ENCODE results near the gene NEU2.
"Not testable (repeated sequence)": the region's sequence is repeated elsewhere in the genome, so short reads cannot be mapped to it uniquely, and the experiment has no call there.

Gene NEU2

GRCh38 chr2:233010569-233011267 is 21.8 kb upstream of the NEU2 start:
- no peak for DNase-seq (ENCODE audit: low read depth in 2 of 2)

GRCh38 chr2:233011268-233011650 is 21.2 kb upstream of the NEU2 start:
- DNase-seq (ENCODE audit: low read depth in 2 of 2), result no peak

DNA sequence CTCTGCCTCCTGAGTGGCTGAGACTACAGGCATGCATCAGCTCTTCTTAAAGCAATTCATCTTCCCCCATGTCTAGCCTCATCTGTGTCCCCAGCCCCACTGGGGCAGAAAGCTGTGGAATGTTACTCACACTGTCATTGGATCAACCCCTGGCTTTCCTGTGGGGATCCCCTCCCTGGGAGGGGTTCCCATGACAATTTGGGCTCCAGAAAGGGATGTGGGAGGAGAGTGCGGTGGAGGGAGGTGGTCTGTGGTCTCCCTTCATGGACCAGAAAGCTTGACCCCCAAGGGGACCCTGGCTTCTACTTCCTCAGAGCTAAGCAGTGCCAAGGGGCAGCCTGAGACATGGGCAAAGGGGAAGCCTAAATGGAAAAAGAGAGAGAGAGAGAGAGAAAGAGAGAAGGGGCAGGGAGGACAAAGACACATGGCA is 20.8 kb upstream of the NEU2 start:
- DNase-seq (ENCODE audit: low read depth in 2 of 2), result no peak

DNA sequence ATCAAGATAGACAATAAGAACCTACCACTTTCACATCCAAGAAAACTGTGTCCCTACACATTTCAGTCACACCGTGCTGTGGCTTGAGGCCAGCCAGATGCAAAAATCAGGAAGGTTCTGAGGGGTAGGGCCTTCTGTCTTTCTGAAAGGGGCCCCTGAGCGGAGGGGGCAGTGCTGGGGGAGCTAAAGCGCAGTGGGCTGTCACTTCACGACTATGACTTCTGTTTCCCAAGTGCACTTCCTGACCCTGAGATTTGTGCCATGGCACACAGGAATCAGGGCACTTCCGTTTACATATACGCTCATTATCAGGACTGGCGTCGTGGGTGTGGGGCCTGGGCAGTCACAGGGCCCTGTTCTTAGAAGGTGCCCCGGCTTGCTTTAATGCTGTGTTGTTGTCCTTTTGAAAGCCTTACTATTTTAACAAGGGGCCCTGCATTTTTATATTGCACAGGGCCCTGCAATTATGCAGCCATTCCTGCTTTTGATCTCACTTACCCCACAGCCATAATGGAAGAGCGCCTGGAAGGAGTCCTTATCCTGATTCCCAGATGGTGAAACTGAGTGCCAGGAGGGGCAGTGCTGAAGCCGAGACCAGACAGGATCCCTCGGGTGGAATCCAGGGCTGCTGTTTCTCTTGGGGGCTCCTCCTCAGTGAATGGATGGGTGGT is 20.0 kb upstream of the NEU2 start:
- no peak for DNase-seq (ENCODE audit: low read depth in 2 of 2)

DNA sequence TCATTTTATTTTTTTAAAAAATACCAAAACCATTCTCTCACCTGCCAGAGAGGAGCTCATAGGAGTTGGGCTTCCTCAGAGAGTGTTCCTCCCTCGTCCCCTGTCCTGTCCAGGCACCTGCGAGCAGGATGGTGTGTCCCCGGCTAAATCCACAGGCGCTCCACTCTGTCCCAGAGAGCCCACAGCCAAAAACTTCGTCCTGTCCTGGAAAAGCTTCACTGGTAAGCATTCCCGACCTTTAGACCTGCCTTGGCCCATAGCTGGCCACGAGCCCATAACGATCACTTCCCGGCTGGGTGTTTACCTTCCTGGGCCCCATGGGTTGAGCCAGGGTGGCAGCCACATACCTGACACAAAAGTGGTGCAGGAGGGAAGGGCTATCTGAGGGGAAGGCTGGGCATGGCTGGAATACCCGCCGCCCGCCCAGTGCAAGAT is 19.4 kb upstream of the NEU2 start, which contains the start of gene NGEF:
TSS of gene NGEF (minus strand) at position 230 of the 435 bp plus-strand sequence. CDS start 38,366 bp downstream, outside the sequence.
- no peak for DNase-seq (ENCODE audit: low read depth in 2 of 2)

- no peak for DNase-seq (ENCODE audit: low read depth in 2 of 2)
Measured at GRCh38 chr2:233013650-233014049, 18.8 kb upstream of the NEU2 start.

DNA sequence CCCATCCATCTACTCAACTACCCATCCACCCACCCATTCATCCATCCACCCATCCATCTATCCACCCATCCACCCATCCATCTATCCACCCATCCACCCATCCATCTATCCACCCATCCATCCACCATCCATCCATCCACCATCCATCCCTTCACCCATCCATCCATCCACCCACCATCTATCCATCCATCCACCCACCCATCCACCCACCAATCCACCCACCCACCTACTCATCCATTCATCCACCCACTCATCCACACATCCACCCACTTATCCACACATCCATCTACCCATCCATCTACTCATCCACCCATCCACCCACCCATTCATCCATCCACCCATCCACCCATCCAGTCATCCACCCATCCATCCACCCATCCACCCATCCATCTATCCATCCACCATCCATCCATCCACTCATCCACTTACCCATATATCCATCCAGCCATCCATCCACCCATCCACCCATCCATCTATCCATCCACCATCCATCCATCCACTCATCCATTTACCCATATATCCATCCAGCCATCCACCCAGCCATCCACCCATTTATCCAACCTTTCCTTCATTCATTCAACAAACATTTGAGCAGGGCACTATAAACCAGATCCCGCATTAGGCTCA is 17.3 kb upstream of the NEU2 start:
- DNase-seq (ENCODE audit: low read depth in 2 of 2), result no peak

DNA sequence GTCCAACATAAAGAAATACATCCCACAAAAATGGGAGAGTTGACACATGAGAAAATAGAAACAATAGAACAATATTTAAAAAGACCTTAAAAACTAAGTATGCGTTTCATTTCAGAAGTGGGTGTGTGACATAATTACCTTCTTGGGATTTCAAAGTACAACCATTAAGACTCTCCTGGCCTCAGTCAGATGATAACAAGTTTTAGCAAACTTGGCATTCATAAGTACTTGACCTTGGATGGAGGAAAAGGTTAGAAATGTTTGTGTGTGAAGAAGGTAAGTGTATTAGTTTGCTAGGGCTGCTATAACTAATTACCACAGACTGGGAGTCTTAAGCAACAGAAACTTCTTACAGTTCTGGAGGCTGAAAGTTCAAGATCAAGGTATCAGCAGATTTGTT is 14.5 kb upstream of the NEU2 start:
- no peak for DNase-seq (ENCODE audit: low read depth in 2 of 2)

DNA sequence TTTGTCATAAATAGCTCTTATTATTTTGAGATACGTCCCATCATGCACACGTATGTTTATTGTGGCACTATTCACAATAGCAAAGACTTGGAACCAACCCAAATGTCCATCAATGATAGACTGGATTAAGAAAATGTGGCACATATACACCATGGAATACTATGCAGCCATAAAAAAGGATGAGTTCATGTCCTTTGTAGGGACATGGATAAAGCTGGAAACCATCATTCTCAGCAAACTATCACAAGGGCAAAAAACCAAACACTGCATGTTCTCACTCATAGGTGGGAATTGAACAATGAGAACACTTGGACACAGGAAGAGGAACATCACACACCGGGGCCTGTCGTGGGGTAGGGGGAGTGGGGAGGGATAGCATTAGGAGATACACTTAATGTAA is 12.9 kb upstream of the NEU2 start:
- DNase-seq (ENCODE audit: low read depth in 2 of 2), result not testable (repeated sequence)

DNA sequence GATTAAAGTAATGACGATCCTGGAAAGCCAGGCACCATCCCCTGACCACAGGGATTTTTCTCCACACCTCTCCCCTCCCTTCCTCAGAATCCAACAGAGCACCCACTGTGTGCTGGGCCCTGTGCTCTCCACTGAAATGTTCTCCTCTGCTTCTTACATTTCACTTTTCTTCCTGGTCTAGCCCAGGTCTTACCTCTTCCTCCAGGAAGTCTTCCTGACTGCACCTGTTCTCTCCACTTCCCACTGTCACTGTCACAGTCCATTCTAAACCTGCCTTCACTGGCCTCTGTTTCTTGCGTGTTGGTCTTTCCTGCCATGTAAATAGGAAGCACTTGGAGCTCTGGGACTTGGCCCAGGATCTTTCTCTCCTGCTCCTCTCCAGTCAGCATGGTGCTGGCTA is 12.0 kb upstream of the NEU2 start:
- no peak for DNase-seq (ENCODE audit: low read depth in 2 of 2)

DNA sequence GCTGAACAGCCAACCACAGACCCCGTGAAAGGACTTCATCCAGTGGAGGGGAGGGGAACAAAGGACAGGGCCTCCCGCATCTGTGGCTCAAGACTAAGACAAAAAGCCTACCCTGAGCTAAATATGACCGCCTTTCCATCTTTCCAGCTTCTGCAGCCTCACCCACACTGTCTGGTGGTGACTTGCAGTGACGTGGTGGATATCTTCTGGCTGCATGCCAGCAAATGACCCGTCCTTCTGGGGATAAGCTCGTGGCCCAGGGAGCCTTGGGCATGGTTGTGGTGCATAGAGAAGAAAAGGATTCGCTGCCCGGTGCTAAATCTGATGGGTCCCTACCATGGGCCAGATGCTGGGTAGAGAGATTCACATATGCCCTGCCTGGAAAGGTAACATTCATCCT is 10.7 kb upstream of the NEU2 start:
- DNase-seq (ENCODE audit: low read depth in 2 of 2), result no peak

DNA sequence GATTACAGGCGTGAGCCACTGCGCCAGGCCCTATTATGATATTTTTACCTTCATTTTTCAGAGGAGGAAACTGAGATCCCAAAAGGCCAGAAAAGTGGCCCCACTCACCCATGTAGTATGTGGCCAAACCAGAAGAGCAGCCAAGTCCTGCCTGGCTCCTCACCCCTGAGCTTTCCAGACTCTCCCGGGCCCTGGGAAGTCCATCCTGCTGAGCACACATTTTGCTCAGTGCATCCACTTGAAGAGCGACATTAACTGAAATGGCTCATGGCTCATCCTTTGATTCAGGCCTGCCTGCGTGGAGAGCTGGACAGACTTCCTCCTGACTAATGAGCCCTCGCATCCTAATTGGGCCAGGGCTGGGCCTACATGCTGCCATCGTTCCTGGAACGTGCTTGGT is 9.9 kb upstream of the NEU2 start:
- DNase-seq (ENCODE audit: low read depth in 2 of 2), result no peak

DNA sequence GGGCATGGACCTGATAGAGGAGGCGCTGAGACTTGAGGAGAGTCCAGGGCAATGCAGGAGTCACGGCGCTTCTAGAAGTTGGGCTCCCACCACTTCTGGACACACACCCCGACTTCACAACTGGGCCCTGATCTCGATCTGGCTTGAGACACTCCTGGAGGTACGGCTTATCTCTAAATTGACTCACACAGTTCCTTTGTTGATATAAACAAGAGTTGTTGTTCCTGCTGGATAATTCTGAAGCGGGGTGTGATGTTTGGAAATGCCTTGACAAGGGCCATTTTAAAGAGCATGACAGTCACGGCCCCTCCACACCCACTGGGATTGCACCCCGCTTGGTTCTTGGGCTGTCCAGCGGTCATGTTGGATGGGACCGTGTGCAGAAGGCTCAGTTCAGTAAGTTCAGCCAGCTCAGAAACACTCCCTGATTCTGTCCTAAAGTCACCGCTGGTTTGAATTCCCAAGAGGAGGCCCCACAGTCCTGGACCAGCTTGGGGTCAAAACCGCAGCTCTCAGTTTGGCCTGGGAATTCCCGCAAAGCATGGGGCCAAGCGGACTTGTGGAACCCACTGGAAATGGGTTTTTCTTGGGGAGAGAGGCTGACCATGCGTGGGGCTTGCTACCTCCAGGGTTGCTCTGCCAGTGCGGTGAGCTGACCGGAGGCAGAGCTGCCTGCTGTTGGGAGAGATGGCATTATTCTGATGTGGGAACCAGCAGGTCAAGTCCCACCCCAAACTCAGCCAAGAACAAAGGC is 9.3 kb upstream of the NEU2 start:
- DNase-seq (ENCODE audit: low read depth in 2 of 2), result no peak

- no peak for DNase-seq (ENCODE audit: low read depth in 2 of 2)
Measured at GRCh38 chr2:233023761-233024410, 8.6 kb upstream of the NEU2 start.

DNA sequence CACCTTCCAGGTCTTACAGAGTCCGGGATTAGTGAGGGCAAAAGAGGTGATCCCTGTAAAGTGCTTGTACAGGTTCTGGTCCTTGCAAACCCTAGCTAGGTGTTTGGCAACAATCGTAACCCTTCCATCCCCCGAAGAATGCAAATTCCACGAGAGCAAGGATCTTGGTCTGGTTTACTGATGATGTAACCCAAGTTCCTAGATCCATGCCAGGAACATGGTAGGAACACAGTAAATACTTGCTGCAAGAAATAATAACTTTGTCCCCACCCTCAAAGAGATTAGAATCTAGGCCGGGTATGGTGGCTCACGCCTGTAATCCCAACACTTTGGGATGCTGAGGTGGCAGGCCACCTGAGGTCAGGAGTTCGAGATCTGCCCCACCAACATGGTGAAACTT is 6.8 kb upstream of the NEU2 start:
- no peak for DNase-seq (ENCODE audit: low read depth in 2 of 2)

- DNase-seq (ENCODE audit: low read depth in 2 of 2), result no peak
Measured at GRCh38 chr2:233026198-233026813, 6.2 kb upstream of the NEU2 start.

DNA sequence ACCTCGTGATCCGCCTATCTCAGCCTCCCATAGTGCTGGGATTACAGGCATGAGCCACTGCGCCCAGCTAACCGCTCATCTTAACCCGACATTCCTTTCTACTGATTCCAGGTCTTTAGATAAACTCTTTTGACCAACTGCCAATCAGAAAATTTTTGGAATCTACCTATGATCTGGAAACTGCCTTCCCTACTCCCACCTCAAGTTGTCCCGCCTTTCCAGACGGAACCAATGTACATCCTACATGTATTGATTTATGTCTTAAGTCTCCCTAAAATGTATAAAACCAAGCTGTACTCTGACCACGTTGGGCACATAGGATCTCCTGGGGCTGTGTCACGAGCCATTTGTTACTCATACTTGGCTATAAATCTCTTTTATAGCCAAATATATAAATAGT is 3.2 kb upstream of the NEU2 start:
- DNase-seq (ENCODE audit: low read depth in 2 of 2), result no peak

- no peak for DNase-seq (ENCODE audit: low read depth in 2 of 2)
Measured at GRCh38 chr2:233031556-233032500, 644 bp upstream of the NEU2 start.

DNA sequence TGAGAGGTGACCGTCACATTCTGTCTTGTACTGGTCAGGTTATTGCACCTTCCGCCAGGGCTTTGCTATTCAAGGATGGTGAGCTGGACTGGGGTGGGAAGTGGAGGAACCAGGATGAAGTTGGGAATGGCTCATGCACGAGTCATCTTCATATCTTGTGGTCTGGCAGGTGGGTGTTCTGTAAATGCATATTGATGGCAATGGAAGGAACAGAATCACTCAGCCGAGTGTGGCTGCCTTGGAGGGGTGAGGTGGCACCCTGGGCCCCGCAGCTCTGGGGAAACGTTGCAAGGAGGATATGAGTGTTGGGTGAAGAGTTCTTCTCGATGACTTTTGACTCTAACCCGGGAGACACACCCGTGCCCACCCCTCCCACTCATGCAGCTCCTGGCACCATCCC is 1.2 kb downstream of the NEU2 start:
- no peak for DNase-seq (ENCODE audit: low read depth in 2 of 2)

Data from stimulated activated CD4-positive, alpha-beta T cell treated with anti-CD3 and anti-CD28 coated beads, Interleukin-1b, Interleukin-23, amount 100 ng/mL, for 1 hour (primary cell).